SKM-1 treated with dmso at 0.1 percent for 144 hours (cell line): Measurements from ENCODE around the gene SIRPB1.
"Not testable (repeated sequence)": the region's sequence is repeated elsewhere in the genome, so short reads cannot be mapped to it uniquely, and the experiment has no call there.

Experiments
- DNase-seq: peaks from one replicate; lab custom pipeline; 2025; ENCODE audit not compliant: unreplicated experiment; lab: John Stamatoyannopoulos, UW

Gene SIRPB1

DNA sequence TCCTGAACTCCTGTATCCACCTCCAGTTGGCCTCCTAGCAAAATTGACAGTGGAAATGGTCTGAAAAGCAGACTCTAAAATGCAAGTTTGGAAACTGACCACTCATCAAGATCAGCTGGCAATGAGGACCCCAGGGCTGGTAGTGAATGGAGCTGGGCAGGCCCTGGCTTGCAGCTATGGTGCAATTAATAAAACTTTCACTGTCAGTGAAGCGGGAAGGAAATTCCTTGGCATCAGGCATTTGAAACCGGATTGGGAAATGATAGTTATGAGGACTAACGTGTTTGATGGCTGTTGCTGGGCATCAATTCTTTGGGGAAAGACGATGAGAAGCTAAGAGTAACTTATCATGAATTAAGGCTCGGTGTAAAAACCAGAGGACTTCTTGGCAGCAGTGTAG is 19.1 kb downstream of the SIRPB1 start:
- no peak for DNase-seq

DNA sequence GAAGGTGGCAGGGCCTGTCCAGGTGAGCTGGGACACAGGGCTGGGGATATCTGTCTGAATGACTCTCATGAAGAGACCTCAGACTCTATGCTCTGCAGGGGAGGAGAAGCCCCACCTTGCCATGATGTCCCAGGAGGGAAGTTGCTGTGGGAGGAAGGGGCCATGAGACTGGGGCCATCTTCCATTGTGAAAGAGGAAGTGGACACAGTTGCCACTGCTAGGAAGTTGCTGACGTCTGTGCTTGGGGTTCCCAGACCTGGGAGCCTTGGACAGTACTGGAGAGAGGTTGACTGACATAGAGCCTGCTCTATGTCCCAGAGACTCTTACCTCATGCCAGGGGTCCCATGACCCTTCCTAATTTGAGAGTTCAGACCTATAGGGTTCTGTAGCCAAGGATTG is 24.5 kb downstream of the SIRPB1 start:
- DNase-seq = no peak

DNA sequence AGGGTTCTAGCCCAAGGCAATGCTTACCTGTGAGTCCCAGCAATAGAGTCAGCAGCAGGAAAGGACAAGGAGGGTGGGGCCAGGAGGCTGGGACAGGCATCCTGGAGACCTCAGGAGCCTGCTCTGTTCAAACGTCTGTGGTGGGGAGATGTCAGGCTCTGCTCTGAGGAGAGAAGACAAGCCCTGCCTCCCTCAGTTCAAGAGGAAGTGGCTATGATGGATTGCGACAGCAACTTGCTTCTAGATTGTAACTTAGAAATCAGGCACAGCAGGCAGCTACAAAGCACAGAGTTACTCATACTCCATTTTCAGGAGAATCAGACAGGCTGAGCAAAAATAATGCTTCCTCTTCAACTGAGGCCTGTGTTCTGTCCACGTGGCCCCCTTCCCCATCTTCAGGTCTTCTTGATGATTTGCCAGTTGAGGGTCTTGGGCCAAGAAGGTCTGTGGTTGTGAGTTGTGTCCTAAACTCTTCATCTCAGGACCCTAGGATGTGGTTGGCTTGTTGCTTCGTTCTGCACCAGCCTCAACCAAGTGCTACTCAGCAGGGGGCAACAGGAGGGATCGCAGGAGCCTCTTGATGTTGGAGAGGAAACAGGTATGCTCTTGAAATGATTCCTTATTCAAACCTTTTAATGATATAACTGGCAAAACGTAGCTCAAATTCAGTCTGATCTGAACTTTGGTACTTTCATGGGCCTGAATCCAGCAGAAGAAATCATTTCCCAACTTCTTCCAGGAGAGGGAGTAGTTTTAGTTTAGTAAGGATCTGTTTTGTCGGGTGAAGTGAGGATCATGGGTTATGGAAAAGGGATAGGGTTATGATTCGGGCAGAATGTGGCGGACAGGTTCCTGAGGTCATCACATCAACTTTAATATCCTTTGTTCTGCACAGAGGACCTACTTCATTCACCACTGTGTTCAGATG is 31.0 kb downstream of the SIRPB1 start:
- DNase-seq = no peak

DNA sequence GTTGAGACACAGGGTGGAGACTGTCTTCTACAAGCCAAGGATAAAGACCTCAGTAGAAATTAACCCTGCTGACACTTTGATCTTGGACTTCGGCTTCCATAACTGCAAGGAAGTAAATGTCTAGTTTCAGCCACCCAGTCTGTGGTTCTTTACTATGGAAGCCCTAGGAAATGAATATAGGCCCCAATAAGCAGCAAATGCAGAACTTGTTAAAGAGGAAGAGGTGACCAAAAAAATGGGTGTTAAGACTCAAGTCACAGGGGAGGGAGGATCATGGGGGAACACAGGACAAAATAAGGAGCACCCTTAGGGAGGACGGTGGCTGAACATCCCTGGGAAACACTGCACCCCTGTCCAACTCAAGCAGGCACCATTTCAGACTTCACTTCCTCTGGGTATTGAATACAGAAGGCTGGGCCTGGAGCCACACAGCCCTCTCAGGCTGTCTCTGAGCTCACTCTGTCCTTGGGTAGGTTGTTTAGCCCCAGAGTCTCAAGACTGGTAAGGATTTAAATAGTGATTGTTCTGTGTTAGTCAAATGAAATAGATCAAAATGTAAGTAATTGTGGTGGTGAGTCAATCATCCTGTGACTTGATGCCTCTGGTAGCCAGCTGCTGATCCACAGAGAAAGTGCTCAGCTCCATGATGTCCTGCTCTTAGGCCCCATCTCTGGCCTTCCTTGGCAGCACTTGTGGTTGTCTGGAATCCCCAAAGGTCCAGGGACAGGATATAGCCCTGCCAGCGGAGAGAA is 31.9 kb downstream of the SIRPB1 start:
- DNase-seq = no peak

DNA sequence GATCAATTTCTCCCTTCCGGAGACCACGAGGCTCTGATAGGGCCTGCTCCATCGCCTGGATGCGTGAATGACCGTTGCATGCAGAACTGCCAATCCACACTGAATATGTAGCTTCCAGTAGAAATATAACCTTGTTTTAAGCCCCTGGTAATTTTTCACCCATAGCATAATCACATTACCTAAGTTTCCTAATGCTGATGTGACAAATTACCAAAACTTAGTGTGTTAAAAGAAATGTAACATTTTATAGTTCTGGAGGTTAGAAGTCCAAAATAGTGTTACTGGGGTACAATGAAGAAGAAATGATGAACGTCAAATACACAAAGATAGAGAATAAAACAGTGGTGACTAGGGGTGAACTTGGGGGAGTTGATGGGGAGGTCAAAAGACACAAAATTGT is 40.3 kb downstream of the SIRPB1 start:
- no peak for DNase-seq

DNA sequence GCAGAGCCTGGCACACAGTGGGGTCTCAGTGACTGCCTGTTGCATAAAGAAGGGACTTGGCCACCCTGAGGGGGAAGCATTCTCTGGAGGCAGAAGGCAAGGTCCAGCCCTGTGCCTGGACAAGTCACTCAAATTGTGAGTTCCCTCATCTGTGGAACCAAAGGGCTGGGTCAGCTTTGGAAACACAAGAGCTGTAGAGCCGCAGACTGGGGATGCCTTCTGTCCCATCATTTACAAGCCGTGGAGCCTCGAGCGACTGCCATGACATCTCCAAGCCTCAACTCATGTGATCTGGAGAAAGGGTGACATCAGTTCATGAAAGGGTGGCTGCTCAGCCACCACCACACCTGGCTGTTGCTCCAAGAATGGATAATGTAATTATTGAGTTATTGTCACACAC is 41.9 kb downstream of the SIRPB1 start:
- no peak for DNase-seq

DNA sequence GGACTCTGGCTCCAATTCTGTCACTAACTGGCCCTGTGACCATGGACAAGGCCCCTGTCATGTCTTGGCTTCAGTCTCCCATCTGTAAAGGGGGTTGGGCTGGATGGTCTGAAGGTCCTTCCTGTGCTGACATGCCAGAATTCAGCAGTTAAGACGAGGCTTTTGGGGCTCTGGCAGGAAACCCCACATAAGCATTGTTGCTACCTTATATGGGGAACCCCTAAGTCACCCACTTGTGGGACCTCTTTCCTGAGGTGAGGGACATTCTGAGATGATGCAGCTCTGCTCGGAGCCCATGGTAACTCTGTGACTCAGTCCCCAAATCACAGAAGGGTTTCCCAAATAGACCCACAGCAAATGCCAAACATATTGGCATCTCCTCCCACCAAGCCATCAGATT is 42.5 kb downstream of the SIRPB1 start:
- DNase-seq = not testable (repeated sequence)

DNA sequence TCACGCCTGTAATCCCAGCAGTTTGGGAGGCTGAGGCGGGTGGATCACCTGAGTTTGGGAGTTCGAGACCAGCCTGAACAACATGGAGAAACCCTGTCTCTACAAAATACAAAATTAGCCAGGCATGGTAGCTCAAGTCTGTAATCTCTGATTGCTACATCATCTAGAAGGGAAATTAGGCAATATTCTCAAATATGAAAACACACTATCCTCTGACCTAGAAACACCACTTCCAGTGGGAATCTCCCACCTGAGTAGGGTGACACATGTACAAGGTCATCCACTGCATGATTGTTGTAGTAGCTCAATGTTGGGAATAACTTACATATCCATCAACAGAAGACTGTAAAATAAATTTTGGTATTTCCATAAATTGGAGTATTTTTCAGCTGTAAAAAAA is 43.2 kb downstream of the SIRPB1 start:
- DNase-seq = no peak

DNA sequence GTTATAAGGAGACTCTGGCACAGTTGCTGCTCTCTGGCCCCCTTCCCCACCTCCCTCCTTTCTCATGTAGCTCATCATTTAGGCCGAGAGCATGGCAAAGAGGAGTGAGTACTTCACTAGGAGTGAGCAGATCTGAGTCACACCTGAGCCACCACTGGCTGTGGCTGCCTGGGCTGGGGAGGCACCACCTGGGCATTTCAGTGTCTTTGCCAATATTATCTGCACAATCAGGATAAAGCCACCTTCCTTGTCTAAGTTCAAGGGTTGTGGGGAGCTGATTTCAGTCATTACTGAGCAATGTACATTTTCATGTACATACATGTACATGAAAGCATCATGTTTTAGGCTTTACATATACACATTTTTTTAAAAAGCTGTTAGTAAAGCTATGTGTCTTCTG is 43.8 kb downstream of the SIRPB1 start:
- not testable (repeated sequence) for DNase-seq

DNA sequence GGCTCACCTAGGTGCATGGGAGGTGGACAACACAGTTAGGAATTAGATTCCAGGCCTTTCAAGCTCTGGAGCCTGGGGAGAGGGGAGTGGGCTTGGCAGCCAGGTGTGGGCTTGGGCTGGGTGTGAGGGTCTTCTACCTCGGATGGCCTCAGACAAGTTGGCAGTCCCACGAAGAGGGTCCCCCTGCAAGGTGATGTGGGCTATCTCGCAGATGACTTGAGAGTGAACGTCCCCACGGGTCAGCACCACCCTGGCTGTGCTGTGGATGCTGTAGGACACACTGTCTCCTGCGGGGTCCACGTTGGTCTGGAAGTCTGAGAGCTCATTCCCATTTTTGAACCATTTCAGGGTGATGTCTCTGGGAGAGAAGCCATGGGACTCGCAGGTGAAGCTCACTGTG is 48.2 kb downstream of the SIRPB1 start:
- not testable (repeated sequence) for DNase-seq
